ENCODE results near the gene RFTN1. TPM values are rescaled to one million over a fixed set of nuclear protein-coding genes. Genes with fewer than 3 reads are reported as not detected.

RFTN1 gene
- total and polyA plus RNA-seq, 4 donors, result 4.4 to 20.4 (median 11.9) TPM

DNA sequence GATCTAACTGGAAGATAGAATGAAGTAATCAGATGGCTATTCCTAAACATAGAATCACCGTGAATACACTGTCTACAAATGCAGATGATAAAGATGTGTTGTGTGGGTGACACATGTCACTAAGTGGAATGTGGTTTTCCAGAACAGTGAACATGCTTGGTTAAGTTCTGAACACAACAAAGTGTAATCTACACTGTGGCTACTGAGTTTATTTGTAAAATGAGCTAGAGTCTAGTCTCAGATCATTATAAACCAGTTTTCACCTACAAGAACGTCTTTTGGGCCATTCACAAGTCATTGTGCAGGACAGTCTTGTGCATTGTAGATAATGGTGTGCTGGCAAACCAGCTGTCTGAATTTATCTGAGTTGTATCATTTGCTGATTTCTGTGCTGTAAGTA lies 213.2 kb downstream of the RFTN1 start:
- Histone ChIP-seq H3K27ac (ENCODE audit: low read depth in 1 of 2, low read length in 2 of 2) (no peak overlapping the region), H3K9ac (ENCODE audit: low read depth in 1 of 2, low read length in 2 of 2) (no peak overlapping the region), H3K36me3 (ENCODE audit: control insufficient read depth in 4 of 4, insufficient read depth in 3 of 4, low read depth in 1 of 4, low read length in 3 of 4) (peaks cover 2 to 9% (median 5%) of the 10 kb centered on the region in 4 donors), H3K27me3 (ENCODE audit: control insufficient read depth in 4 of 4, insufficient read depth in 4 of 4, low read length in 3 of 4) (no peaks in the 10 kb centered on the region), H3K4me3 (ENCODE audit: low read depth in 1 of 3, low read length in 3 of 3) (no peak overlapping the region), H3K4me1 (ENCODE audit: control insufficient read depth in 4 of 4, insufficient read depth in 4 of 4, low read length in 3 of 4) (peaks cover 0 to 14% (median 8%) of the 10 kb centered on the region in 4 donors), H3K9me3 (ENCODE audit: control insufficient read depth in 4 of 4, low read length in 3 of 4) (no peaks in the 10 kb centered on the region)
- WGBS, result 86% methylated on average over 2 of the region's 2 CpGs
- DNase-seq (ENCODE audit: low spot score), result no peak
- TF ChIP-seq, protein P1, sequence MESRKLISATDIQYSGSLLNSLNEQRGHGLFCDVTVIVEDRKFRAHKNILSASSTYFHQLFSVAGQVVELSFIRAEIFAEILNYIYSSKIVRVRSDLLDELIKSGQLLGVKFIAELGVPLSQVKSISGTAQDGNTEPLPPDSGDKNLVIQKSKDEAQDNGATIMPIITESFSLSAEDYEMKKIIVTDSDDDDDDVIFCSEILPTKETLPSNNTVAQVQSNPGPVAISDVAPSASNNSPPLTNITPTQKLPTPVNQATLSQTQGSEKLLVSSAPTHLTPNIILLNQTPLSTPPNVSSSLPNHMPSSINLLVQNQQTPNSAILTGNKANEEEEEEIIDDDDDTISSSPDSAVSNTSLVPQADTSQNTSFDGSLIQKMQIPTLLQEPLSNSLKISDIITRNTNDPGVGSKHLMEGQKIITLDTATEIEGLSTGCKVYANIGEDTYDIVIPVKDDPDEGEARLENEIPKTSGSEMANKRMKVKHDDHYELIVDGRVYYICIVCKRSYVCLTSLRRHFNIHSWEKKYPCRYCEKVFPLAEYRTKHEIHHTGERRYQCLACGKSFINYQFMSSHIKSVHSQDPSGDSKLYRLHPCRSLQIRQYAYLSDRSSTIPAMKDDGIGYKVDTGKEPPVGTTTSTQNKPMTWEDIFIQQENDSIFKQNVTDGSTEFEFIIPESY (IDR thresholded peaks at IDR 0.05), result no peak
- no peak for TF ChIP-seq RXRA (IDR thresholded peaks at IDR 0.05)

DNA sequence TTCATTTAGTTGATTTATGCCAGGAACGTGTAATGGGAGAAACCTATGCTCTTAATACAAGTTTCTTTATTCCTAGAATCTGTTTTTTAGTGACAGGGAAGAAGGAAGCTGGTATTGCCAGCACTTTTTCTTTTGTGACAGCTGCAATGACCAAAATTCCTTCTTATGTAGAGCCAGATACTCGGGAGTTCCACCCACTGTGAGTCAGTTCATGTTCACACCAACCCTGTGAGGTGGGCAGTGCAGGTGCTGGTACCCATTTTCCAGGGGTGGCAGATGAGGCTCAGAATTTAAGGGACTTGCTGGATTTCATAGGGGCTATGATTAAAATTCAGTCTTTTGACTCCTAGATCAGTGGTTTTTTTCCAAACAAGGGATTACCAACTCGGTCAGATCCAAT lies 213.8 kb downstream of the RFTN1 start:
- no peak for TF ChIP-seq HNF4G (IDR thresholded peaks at IDR 0.05)
- no peak for TF ChIP-seq YY1 (IDR thresholded peaks at IDR 0.05)
- no peak for TF ChIP-seq GABPA (IDR thresholded peaks at IDR 0.05 in 1 of 2, conservative IDR thresholded peaks at IDR 0.05 in 1 of 2)
- no peak for TF ChIP-seq HNF4A (conservative IDR thresholded peaks at IDR 0.05)
- no peak overlapping the region for H3K27ac ChIP-seq (ENCODE audit: low read depth in 1 of 2, low read length in 2 of 2)
- 86% methylated on average over 3 of the region's 3 CpGs for WGBS
- H3K9me3 ChIP-seq (ENCODE audit: control insufficient read depth in 4 of 4, low read length in 3 of 4), result no peaks in the 10 kb centered on the region
- H3K4me1 ChIP-seq (ENCODE audit: control insufficient read depth in 4 of 4, insufficient read depth in 4 of 4, low read length in 3 of 4), result peaks cover 0 to 9% (median 4%) of the 10 kb centered on the region in 4 donors
- no peak for DNase-seq (ENCODE audit: low spot score)
- no peaks in the 10 kb centered on the region for H3K27me3 ChIP-seq (ENCODE audit: control insufficient read depth in 4 of 4, insufficient read depth in 4 of 4, low read length in 3 of 4)
- H3K9ac ChIP-seq (ENCODE audit: low read depth in 1 of 2, low read length in 2 of 2), result no peak overlapping the region
- H3K36me3 ChIP-seq (ENCODE audit: control insufficient read depth in 4 of 4, insufficient read depth in 3 of 4, low read depth in 1 of 4, low read length in 3 of 4), result peaks cover 2 to 10% (median 8%) of the 10 kb centered on the region in 4 donors
- H3K4me3 ChIP-seq (ENCODE audit: low read depth in 1 of 3, low read length in 3 of 3), result no peak overlapping the region

DNA sequence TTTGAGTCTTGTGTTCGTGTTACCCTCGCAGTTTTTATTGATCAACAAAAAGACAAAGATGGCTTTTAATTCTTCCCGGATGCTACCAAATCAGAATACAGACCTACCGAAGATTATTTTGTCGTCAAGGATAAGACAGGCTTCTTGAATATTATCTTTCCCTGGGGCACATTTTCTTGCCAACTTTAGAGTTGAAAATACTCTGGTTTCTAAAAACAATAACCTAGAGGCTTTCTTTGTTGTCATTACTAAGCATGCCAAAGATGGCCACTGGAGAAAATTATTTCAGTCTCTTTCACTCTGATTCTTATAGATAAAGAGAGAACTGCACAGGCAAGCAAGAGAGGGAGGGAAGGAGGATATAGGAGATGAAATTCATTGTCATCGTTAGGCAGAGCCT lies 214.6 kb downstream of the RFTN1 start:
- no peak overlapping the region for H3K27ac ChIP-seq (ENCODE audit: low read depth in 1 of 2, low read length in 2 of 2)
- H3K9ac ChIP-seq (ENCODE audit: low read depth in 1 of 2, low read length in 2 of 2), result no peak overlapping the region
- DNase-seq (ENCODE audit: low spot score), result no peak
- no peak for TF ChIP-seq FOXA2 (IDR thresholded peaks at IDR 0.05)
- TF ChIP-seq, protein P2, sequence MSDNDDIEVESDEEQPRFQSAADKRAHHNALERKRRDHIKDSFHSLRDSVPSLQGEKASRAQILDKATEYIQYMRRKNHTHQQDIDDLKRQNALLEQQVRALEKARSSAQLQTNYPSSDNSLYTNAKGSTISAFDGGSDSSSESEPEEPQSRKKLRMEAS (IDR thresholded peaks at IDR 0.05), result no peak
- TF ChIP-seq SP1 (IDR thresholded peaks at IDR 0.05), result no peak
- TF ChIP-seq YY1 (IDR thresholded peaks at IDR 0.05), result no peak
- no peak for TF ChIP-seq JUND (IDR thresholded peaks at IDR 0.05)
- TF ChIP-seq, protein P3, sequence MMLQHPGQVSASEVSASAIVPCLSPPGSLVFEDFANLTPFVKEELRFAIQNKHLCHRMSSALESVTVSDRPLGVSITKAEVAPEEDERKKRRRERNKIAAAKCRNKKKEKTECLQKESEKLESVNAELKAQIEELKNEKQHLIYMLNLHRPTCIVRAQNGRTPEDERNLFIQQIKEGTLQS (IDR thresholded peaks at IDR 0.05), result no peak
- no peak for TF ChIP-seq TAF1 (conservative IDR thresholded peaks at IDR 0.05)
- no peak for TF ChIP-seq FOXA1 (IDR thresholded peaks at IDR 0.05)
- TF ChIP-seq, protein P1 (IDR thresholded peaks at IDR 0.05), result no peak
- H3K9me3 ChIP-seq (ENCODE audit: control insufficient read depth in 4 of 4, low read length in 3 of 4), result no peaks in the 10 kb centered on the region
- no peak overlapping the region for H3K4me3 ChIP-seq (ENCODE audit: low read depth in 1 of 3, low read length in 3 of 3)
- peaks cover 0 to 2% (median under 1%) of the 10 kb centered on the region in 4 donors for H3K4me1 ChIP-seq (ENCODE audit: control insufficient read depth in 4 of 4, insufficient read depth in 4 of 4, low read length in 3 of 4)
- H3K36me3 ChIP-seq (ENCODE audit: control insufficient read depth in 4 of 4, insufficient read depth in 3 of 4, low read depth in 1 of 4, low read length in 3 of 4), result peaks cover 2 to 10% (median 8%) of the 10 kb centered on the region in 4 donors
- WGBS, result 91% methylated on average over 6 of the region's 6 CpGs
- H3K27me3 ChIP-seq (ENCODE audit: control insufficient read depth in 4 of 4, insufficient read depth in 4 of 4, low read length in 3 of 4), result no peaks in the 10 kb centered on the region

All from liver (tissue), 9 donors.